ENCODE results near the gene ULK4.

ULK4 gene

GRCh38 chr3:41749988-41750387 is 211.9 kb downstream of the ULK4 start:
- TF ChIP-seq PAX5 (IDR thresholded peaks at IDR 0.05; ENCODE audit: insufficient read depth, low read length, severe bottlenecking) (no peak), POU2F2 (IDR thresholded peaks at IDR 0.05; ENCODE audit: low read depth, low read length) (no peak), POLR2A (IDR thresholded peaks at IDR 0.05; ENCODE audit: low read depth, low read length) (no peak), POLR2AphosphoS5 (IDR thresholded peaks at IDR 0.05; ENCODE audit: low read depth, low read length) (no peak), SPI1 (IDR thresholded peaks at IDR 0.05; ENCODE audit: low read depth, low read length) (no peak)
- DNase-seq (ENCODE audit: insufficient read length, low spot score) (no peak), FAIRE-seq (no peak)

GRCh38 chr3:41746215-41746614 is 215.7 kb downstream of the ULK4 start:
- no peak for DNase-seq (ENCODE audit: insufficient read length, low spot score)
- FAIRE-seq: no peak
- no peak for TF ChIP-seq SPI1 (IDR thresholded peaks at IDR 0.05; ENCODE audit: low read depth, low read length)
- TF ChIP-seq TAF1 (IDR thresholded peaks at IDR 0.05; ENCODE audit: low read depth, low read length): no peak
- no peak for TF ChIP-seq PAX5 (IDR thresholded peaks at IDR 0.05; ENCODE audit: insufficient read depth, low read length, severe bottlenecking)
- TF ChIP-seq POU2F2 (IDR thresholded peaks at IDR 0.05; ENCODE audit: low read depth, low read length): no peak
- no peak for TF ChIP-seq POLR2AphosphoS5 (IDR thresholded peaks at IDR 0.05; ENCODE audit: low read depth, low read length)

- TF ChIP-seq SPI1 (IDR thresholded peaks at IDR 0.05; ENCODE audit: low read depth, low read length) (no peak), POU2F2 (IDR thresholded peaks at IDR 0.05; ENCODE audit: low read depth, low read length) (no peak), TAF1 (IDR thresholded peaks at IDR 0.05; ENCODE audit: low read depth, low read length) (no peak), POLR2A (IDR thresholded peaks at IDR 0.05; ENCODE audit: low read depth, low read length) (no peak), PAX5 (IDR thresholded peaks at IDR 0.05; ENCODE audit: insufficient read depth, low read length, severe bottlenecking) (no peak), POLR2AphosphoS5 (IDR thresholded peaks at IDR 0.05; ENCODE audit: low read depth, low read length) (no peak)
- DNase-seq (ENCODE audit: insufficient read length, low spot score): no peak
- no peak for FAIRE-seq
Measured at GRCh38 chr3:41742121-41742520, 219.8 kb downstream of the ULK4 start.

GRCh38 chr3:41740374-41740886 is 221.5 kb downstream of the ULK4 start:
- DNase-seq (ENCODE audit: insufficient read length, low spot score) (no peak), FAIRE-seq (no peak)
- TF ChIP-seq PAX5 (IDR thresholded peaks at IDR 0.05; ENCODE audit: insufficient read depth, low read length, severe bottlenecking): no peak
- TF ChIP-seq POLR2AphosphoS5 (IDR thresholded peaks at IDR 0.05; ENCODE audit: low read depth, low read length): no peak
- TF ChIP-seq SPI1 (IDR thresholded peaks at IDR 0.05; ENCODE audit: low read depth, low read length): no peak
- TF ChIP-seq POLR2A (IDR thresholded peaks at IDR 0.05; ENCODE audit: low read depth, low read length): no peak
- TF ChIP-seq POU2F2 (IDR thresholded peaks at IDR 0.05; ENCODE audit: low read depth, low read length): no peak
- TF ChIP-seq TAF1 (IDR thresholded peaks at IDR 0.05; ENCODE audit: low read depth, low read length): no peak

GRCh38 chr3:41726891-41727290 is 235.0 kb downstream of the ULK4 start:
- TF ChIP-seq TAF1 (IDR thresholded peaks at IDR 0.05; ENCODE audit: low read depth, low read length): no peak
- TF ChIP-seq POLR2AphosphoS5 (IDR thresholded peaks at IDR 0.05; ENCODE audit: low read depth, low read length): no peak
- no peak for TF ChIP-seq POLR2A (IDR thresholded peaks at IDR 0.05; ENCODE audit: low read depth, low read length)
- no peak for TF ChIP-seq POU2F2 (IDR thresholded peaks at IDR 0.05; ENCODE audit: low read depth, low read length)
- no peak for TF ChIP-seq SPI1 (IDR thresholded peaks at IDR 0.05; ENCODE audit: low read depth, low read length)
- TF ChIP-seq PAX5 (IDR thresholded peaks at IDR 0.05; ENCODE audit: insufficient read depth, low read length, severe bottlenecking): no peak
- FAIRE-seq (no peak), DNase-seq (ENCODE audit: insufficient read length, low spot score) (no peak)

- DNase-seq (ENCODE audit: insufficient read length, low spot score) (no peak), FAIRE-seq (no peak)
- TF ChIP-seq POLR2AphosphoS5 (IDR thresholded peaks at IDR 0.05; ENCODE audit: low read depth, low read length): no peak
- TF ChIP-seq POLR2A (IDR thresholded peaks at IDR 0.05; ENCODE audit: low read depth, low read length): no peak
- no peak for TF ChIP-seq TAF1 (IDR thresholded peaks at IDR 0.05; ENCODE audit: low read depth, low read length)
- no peak for TF ChIP-seq POU2F2 (IDR thresholded peaks at IDR 0.05; ENCODE audit: low read depth, low read length)
- TF ChIP-seq PAX5 (IDR thresholded peaks at IDR 0.05; ENCODE audit: insufficient read depth, low read length, severe bottlenecking): no peak
- no peak for TF ChIP-seq SPI1 (IDR thresholded peaks at IDR 0.05; ENCODE audit: low read depth, low read length)
Measured at GRCh38 chr3:41717641-41718040, 244.3 kb downstream of the ULK4 start.

GRCh38 chr3:41716471-41716870 is 245.4 kb downstream of the ULK4 start:
- FAIRE-seq: no peak
- TF ChIP-seq PAX5 (IDR thresholded peaks at IDR 0.05; ENCODE audit: insufficient read depth, low read length, severe bottlenecking) (no peak), TAF1 (IDR thresholded peaks at IDR 0.05; ENCODE audit: low read depth, low read length) (no peak), POLR2A (IDR thresholded peaks at IDR 0.05; ENCODE audit: low read depth, low read length) (no peak), POLR2AphosphoS5 (IDR thresholded peaks at IDR 0.05; ENCODE audit: low read depth, low read length) (no peak), POU2F2 (IDR thresholded peaks at IDR 0.05; ENCODE audit: low read depth, low read length) (no peak), SPI1 (IDR thresholded peaks at IDR 0.05; ENCODE audit: low read depth, low read length) (no peak)
- no peak for DNase-seq (ENCODE audit: insufficient read length, low spot score)

GRCh38 chr3:41715376-41715775 is 246.5 kb downstream of the ULK4 start:
- no peak for FAIRE-seq
- no peak for DNase-seq (ENCODE audit: insufficient read length, low spot score)
- no peak for TF ChIP-seq TAF1 (IDR thresholded peaks at IDR 0.05; ENCODE audit: low read depth, low read length)
- TF ChIP-seq PAX5 (IDR thresholded peaks at IDR 0.05; ENCODE audit: insufficient read depth, low read length, severe bottlenecking): no peak
- TF ChIP-seq POLR2A (IDR thresholded peaks at IDR 0.05; ENCODE audit: low read depth, low read length): no peak
- no peak for TF ChIP-seq SPI1 (IDR thresholded peaks at IDR 0.05; ENCODE audit: low read depth, low read length)
- no peak for TF ChIP-seq POU2F2 (IDR thresholded peaks at IDR 0.05; ENCODE audit: low read depth, low read length)
- TF ChIP-seq POLR2AphosphoS5 (IDR thresholded peaks at IDR 0.05; ENCODE audit: low read depth, low read length): no peak

GRCh38 chr3:41711651-41712050 is 250.3 kb downstream of the ULK4 start:
- FAIRE-seq (no peak), DNase-seq (ENCODE audit: insufficient read length, low spot score) (no peak)
- TF ChIP-seq POLR2A (IDR thresholded peaks at IDR 0.05; ENCODE audit: low read depth, low read length) (no peak), PAX5 (IDR thresholded peaks at IDR 0.05; ENCODE audit: insufficient read depth, low read length, severe bottlenecking) (no peak), SPI1 (IDR thresholded peaks at IDR 0.05; ENCODE audit: low read depth, low read length) (no peak), POLR2AphosphoS5 (IDR thresholded peaks at IDR 0.05; ENCODE audit: low read depth, low read length) (no peak), POU2F2 (IDR thresholded peaks at IDR 0.05; ENCODE audit: low read depth, low read length) (no peak), TAF1 (IDR thresholded peaks at IDR 0.05; ENCODE audit: low read depth, low read length) (no peak)

Measured in GM12891 (cell line).